Panc1 (cell line): ENCODE data around the gene PSD4. TPM values are rescaled to one million over a fixed set of nuclear protein-coding genes. Genes with fewer than 3 reads are reported as not detected.

Experiments
- ATAC-seq: fragments of 200-7000 bp; cut with Tn5 transposase; 2 replicates; pipeline ENCODE4 v1.9.1; 2020; ENCODE audit warnings: mild to moderate bottlenecking, moderate library complexity
- BruUV-seq: library from RNA; stranded (reverse); fragments of 400-500 nt; replicated peaks from 2 replicates; lab custom pipeline; 2021; lab: Mats Ljungman, UMichigan
- CTCF ChIA-PET: fragments of 300-600 bp; sonication (Branson Sonifier 250); formaldehyde crosslinking; loops from one replicate; lab custom pipeline; 2022; ENCODE audit warnings: antibody characterized with exemption; lab: Charles Lee
- POLR2A ChIA-PET: fragments of 300-600 bp; sonication (Branson Sonifier 250); formaldehyde crosslinking; loops from one replicate; lab custom pipeline; 2022; ENCODE audit warnings: antibody characterized with exemption; lab: Charles Lee
- DNase-seq: peaks from one replicate; pipeline ENCODE4 v3.0.0-alpha.2; 2010; ENCODE audit warnings: low read depth, low spot score
- H3K27ac ChIP-seq: 2 replicates; pipeline ENCODE4 v1.5.1; 2011; ENCODE audit warnings: mild to moderate bottlenecking, low read length, inconsistent platforms
- H3K27me3 ChIP-seq: fragments of 200-500 bp; sonication (Bioruptor generic); 2 replicates; pipeline ENCODE4 v1.6.0; 2014; ENCODE audit warnings: low read length, inconsistent platforms; ENCODE audit not compliant: control insufficient read depth, insufficient read depth
- H3K36me3 ChIP-seq: fragments of 200-500 bp; sonication (Bioruptor generic); 2 replicates; pipeline ENCODE4 v1.5.1; 2014; ENCODE audit warnings: inconsistent platforms, mild to moderate bottlenecking, low read length, moderate library complexity; ENCODE audit not compliant: control insufficient read depth, insufficient read depth
- H3K4me1 ChIP-seq: 2 replicates; pipeline ENCODE4 v1.5.1; 2011; ENCODE audit warnings: inconsistent platforms, mild to moderate bottlenecking, low read length, moderate library complexity; ENCODE audit not compliant: control insufficient read depth, insufficient read depth
- H3K4me3 ChIP-seq, 2 experiments: 2 replicates each; pipeline ENCODE4 v1.5.1; 2011 to 2012; ENCODE audit warnings: low read depth in 2 of 2, low read length in 2 of 2, mild to moderate bottlenecking in 2 of 2, inconsistent platforms in 1 of 2, moderate library complexity in 1 of 2
- H3K9me3 ChIP-seq: fragments of 200-500 bp; sonication (Bioruptor generic); 2 replicates; pipeline ENCODE4 v1.5.1; 2014; ENCODE audit warnings: low read depth, mild to moderate bottlenecking, inconsistent platforms, low read length, moderate library complexity; ENCODE audit not compliant: control insufficient read depth, insufficient read depth
- POLR2AphosphoS5 ChIP-seq: IDR thresholded peaks from 2 replicates; pipeline ENCODE4 v1.6.1; 2012; ENCODE audit warnings: mild to moderate bottlenecking, low read depth, low read length, moderate library complexity
- SIN3A ChIP-seq: IDR thresholded peaks from 2 replicates; pipeline ENCODE4 v1.6.1; 2012; ENCODE audit warnings: low read depth, mild to moderate bottlenecking, low read length, moderate library complexity, borderline replicate concordance; ENCODE audit not compliant: insufficient read depth
- TCF7L2 ChIP-seq: IDR thresholded peaks from 2 replicates; pipeline ENCODE4 v1.6.1; 2011; ENCODE audit warnings: mild to moderate bottlenecking, low read depth, low read length, inconsistent platforms
- in situ Hi-C: cut with HindIII; loops from 2 replicates; pipeline ENCODE4 v1.10.0; 2016; ENCODE audit warnings: low sequenced_read_pairs, low pct_unique_long_range_greater_than_20kb
- intact Hi-C: fragments of 100-400 bp; cut with micrococcal nuclease; formaldehyde crosslinking; loops from one replicate; pipeline ENCODE4 v1.10.0; 2022; ENCODE audit not compliant: unreplicated experiment
- total RNA-seq: library from RNA; stranded (reverse); gene quantifications from one replicate; pipeline ENCODE4 v1.2.1, GENCODE V29; 2021; ENCODE audit not compliant: unreplicated experiment
- TF ChIP-seq, protein P1 (sequence below): fragments of 450-650 bp; IDR thresholded peaks from 2 replicates; pipeline ENCODE4 v1.5.1; 2017; ENCODE audit warnings: mild to moderate bottlenecking
- TF ChIP-seq, protein P2 (sequence below), 2 experiments: IDR thresholded peaks; 2 replicates each; pipeline ENCODE4 v1.6.1; 2011 to 2012; ENCODE audit warnings: low read depth in 2 of 2, control low read depth in 1 of 2, low read length in 1 of 2, mild to moderate bottlenecking in 1 of 2, moderate library complexity in 1 of 2; ENCODE audit not compliant: insufficient read depth in 1 of 2

The PSD4 gene
- total RNA-seq, 1 experiment from 2014 or later: 3.6 TPM

DNA sequence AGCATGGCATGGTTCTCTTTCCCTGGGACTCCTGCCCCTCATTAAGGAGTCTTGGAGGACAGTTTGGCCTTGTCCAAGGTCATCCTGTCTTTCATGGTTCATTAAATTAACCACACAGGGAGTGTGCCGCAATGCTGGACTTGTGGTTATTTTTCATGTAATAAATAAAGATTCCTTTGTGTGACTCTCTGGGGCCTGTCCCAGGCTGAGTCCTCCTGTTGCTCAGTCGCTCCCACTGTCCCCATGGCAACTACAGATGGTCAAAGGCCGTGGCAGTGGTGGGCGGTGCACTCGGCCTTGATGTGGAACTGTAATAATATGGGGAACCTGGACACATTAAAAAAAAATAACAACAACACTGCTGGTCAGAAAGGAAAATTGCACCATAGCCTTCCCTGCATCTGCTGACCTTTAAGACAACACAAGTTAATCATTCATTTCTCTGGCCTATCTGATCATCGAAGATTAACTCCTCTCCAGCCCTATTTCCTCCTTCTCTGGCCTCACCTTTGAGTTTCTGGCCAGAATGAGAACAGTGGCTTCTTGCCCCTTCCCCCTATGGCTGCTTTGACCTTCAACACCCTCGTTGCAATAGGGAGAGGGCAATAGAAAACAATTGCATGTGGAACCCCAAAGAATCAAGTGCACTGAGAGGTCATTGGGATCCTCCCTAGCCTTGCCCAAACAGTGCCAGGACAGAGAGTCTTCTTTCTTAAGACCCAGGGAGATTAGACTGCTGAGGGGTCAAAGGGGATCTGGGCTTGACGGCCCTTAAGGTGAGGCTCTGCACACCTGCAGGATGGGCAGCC, 44.7 kb downstream of the PSD4 start:
- no peak for TF ChIP-seq TCF7L2
- TF ChIP-seq, protein P1, sequence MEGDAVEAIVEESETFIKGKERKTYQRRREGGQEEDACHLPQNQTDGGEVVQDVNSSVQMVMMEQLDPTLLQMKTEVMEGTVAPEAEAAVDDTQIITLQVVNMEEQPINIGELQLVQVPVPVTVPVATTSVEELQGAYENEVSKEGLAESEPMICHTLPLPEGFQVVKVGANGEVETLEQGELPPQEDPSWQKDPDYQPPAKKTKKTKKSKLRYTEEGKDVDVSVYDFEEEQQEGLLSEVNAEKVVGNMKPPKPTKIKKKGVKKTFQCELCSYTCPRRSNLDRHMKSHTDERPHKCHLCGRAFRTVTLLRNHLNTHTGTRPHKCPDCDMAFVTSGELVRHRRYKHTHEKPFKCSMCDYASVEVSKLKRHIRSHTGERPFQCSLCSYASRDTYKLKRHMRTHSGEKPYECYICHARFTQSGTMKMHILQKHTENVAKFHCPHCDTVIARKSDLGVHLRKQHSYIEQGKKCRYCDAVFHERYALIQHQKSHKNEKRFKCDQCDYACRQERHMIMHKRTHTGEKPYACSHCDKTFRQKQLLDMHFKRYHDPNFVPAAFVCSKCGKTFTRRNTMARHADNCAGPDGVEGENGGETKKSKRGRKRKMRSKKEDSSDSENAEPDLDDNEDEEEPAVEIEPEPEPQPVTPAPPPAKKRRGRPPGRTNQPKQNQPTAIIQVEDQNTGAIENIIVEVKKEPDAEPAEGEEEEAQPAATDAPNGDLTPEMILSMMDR: no peak
- TF ChIP-seq, protein P2, sequence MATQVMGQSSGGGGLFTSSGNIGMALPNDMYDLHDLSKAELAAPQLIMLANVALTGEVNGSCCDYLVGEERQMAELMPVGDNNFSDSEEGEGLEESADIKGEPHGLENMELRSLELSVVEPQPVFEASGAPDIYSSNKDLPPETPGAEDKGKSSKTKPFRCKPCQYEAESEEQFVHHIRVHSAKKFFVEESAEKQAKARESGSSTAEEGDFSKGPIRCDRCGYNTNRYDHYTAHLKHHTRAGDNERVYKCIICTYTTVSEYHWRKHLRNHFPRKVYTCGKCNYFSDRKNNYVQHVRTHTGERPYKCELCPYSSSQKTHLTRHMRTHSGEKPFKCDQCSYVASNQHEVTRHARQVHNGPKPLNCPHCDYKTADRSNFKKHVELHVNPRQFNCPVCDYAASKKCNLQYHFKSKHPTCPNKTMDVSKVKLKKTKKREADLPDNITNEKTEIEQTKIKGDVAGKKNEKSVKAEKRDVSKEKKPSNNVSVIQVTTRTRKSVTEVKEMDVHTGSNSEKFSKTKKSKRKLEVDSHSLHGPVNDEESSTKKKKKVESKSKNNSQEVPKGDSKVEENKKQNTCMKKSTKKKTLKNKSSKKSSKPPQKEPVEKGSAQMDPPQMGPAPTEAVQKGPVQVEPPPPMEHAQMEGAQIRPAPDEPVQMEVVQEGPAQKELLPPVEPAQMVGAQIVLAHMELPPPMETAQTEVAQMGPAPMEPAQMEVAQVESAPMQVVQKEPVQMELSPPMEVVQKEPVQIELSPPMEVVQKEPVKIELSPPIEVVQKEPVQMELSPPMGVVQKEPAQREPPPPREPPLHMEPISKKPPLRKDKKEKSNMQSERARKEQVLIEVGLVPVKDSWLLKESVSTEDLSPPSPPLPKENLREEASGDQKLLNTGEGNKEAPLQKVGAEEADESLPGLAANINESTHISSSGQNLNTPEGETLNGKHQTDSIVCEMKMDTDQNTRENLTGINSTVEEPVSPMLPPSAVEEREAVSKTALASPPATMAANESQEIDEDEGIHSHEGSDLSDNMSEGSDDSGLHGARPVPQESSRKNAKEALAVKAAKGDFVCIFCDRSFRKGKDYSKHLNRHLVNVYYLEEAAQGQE (IDR thresholded peaks at IDR 0.05; ENCODE audit: insufficient read depth in 1 of 2, low read depth in 2 of 2, low read length in 1 of 2): no peak
- TF ChIP-seq POLR2AphosphoS5: no peak
- no peak for TF ChIP-seq SIN3A
- Histone ChIP-seq H3K27me3 (no peaks in the 10 kb centered on the region), H3K27ac (no peak overlapping the region), H3K4me1 (no peaks in the 10 kb centered on the region), H3K9me3 (no peaks in the 10 kb centered on the region), H3K4me3 (no peak overlapping the region), H3K36me3 (no peaks in the 10 kb centered on the region)
- ATAC-seq: no peak
- ChIA-PET POLR2A (no interaction called here), CTCF (no interaction called here)
- no TSS peak for BruUV-seq
- no peak for DNase-seq
- intact Hi-C loops (no loop called here), in situ Hi-C loops (no loop called here)

DNA sequence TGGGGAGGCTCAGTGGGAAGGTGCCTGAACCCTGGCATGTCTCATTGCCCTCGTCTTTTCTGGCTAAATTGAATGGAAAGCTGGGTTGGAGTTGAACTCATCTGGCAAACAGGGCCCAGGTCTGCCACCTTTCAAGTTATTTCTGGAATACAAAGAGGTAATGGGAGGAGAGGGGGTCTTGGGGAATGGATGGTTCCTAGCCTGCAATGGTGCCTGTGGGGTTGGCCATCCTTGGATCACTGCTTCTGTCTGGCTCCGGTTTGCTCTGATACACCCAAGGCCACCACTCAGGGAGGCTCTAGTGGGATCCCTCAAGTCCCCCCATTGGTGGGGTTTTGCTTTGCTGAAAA, 45.3 kb downstream of the PSD4 start:
- intact Hi-C loops: no loop called here
- H3K27me3 ChIP-seq: no peaks in the 10 kb centered on the region
- H3K36me3 ChIP-seq: no peaks in the 10 kb centered on the region
- H3K27ac ChIP-seq: no peak overlapping the region
- no TSS peak for BruUV-seq
- no peak for DNase-seq
- TF ChIP-seq POLR2AphosphoS5: no peak
- TF ChIP-seq, protein P1: no peak
- no peak for TF ChIP-seq TCF7L2
- TF ChIP-seq SIN3A: no peak
- TF ChIP-seq, protein P2 (IDR thresholded peaks at IDR 0.05; ENCODE audit: insufficient read depth in 1 of 2, low read depth in 2 of 2, low read length in 1 of 2): no peak
- in situ Hi-C loops: no loop called here
- no peak for ATAC-seq
- no peak overlapping the region for H3K4me3 ChIP-seq
- POLR2A ChIA-PET: no interaction called here
- CTCF ChIA-PET: no interaction called here
- H3K9me3 ChIP-seq: no peaks in the 10 kb centered on the region
- no peaks in the 10 kb centered on the region for H3K4me1 ChIP-seq
